Measurements from ENCODE around the gene TRIM43. TPM values are rescaled to one million over a fixed set of nuclear protein-coding genes. Genes with fewer than 3 reads are reported as not detected.
"Not testable (repeated sequence)": the region's sequence is repeated elsewhere in the genome, so short reads cannot be mapped to it uniquely, and the experiment has no call there.

TRIM43 gene
- not detected in 2 replicates for total RNA-seq (2014; rRNA removed; shearing (Covaris generic))
- not detected in 2 replicates for polyA plus RNA-seq (2015; cell fraction: cytosol; rRNA removed)
- polyA plus RNA-seq (2015; cell fraction: nucleus; rRNA removed): not detected in 2 replicates

- DNase-seq (ENCODE audit: low read depth): not testable (repeated sequence)
These were observed at the start of gene TRIM43 for GRCh38 chr2:95591701-95592100. Gene TRIM43, plus strand, starts transcription at chr2:95592001. Its CDS starts 2,023 bp downstream, at chr2:95594024.

DNA sequence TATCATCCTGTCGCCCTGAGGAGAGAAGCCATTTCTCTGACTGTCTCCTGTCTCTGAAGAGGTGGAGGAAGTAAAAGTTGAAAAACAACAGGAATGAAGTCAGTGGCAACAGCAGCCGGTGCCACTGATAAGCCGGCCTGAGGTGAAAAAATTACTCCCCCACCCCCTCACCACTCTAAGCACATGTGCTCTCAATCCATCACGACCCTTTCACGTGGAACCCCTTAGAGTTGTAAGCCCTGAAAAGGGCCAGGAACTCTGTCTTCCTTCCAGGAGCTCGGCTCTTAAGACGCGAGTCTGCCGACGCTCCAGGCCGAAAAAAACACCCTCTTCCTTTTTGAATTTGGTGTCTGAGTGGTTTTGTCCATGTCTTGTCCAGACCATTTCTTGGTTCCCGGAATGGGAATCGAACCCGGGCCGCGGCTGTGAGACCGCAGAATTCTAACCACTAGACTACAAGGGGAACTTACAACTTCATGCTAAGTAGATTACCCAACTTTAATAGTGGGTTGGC is 40.7 kb upstream of the TRIM43 start:
- DNase-seq (ENCODE audit: low read depth): no peak

DNA sequence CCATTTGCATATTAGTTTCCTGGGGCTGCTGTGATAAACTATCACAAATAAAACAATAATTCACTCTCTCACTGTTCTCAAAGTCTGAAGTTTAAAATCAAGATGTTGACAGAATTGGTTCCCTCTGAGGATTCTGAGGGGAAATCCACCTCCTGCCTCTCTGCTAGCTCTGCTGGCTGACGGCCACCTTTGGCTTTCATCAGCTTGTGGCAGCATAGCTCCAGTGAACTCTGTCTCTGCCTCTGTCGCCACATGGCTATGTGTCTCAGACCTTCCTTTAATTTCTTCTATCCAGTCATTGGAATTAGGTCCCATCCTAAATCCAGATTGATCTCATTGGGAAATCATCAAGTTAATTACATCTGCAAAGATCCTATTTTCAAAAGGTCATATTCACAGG is 38.9 kb upstream of the TRIM43 start:
- DNase-seq (ENCODE audit: low read depth): no peak

DNA sequence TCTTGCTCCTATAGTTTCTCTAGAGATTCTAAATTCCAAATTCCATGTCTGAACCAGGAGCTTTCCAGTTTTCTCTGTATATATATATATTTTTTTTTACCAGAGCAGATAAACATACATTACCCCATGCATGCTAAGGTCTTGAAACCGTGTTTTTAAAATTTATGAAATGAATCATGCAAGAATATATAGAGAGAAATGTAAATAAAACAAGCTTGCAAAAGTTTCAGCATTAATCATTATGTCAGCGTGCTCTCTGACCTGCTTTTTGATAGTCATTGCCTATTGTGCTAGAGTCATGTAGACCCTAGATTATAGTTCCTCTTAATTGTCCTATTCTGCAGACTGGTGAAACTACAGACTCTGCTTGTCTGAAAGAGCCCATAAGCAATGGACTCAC is 22.6 kb upstream of the TRIM43 start:
- no peak for DNase-seq (ENCODE audit: low read depth)

GRCh38 chr2:95573866-95574265 is 17.9 kb upstream of the TRIM43 start:
- DNase-seq (ENCODE audit: low read depth): no peak

GRCh38 chr2:95574506-95574905 is 17.3 kb upstream of the TRIM43 start:
- DNase-seq (ENCODE audit: low read depth): peak; percentile 28

DNA sequence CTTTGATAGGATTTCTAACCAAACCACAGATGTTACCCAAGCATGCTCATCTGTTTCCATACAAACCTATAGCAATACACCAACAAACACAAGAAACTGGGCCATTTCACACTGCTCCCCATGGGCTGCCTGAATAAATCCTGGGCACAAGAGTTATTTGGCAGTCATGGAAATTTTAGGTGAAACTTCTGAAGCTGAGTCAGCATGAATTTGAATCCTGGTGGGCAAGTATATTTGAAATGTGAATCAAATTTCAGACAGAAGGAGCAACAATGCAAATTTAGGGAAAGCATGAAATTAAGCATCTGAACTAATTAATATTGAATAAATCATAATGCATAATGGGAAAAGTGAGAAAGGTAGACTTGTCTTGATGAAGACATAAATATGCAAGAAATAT is 15.9 kb upstream of the TRIM43 start:
- no peak for DNase-seq (ENCODE audit: low read depth)

GRCh38 chr2:95578539-95578938 is 13.3 kb upstream of the TRIM43 start:
- DNase-seq (ENCODE audit: low read depth): no peak

- not testable (repeated sequence) for DNase-seq (ENCODE audit: low read depth)
These were observed 8.3 kb upstream of the TRIM43 start for GRCh38 chr2:95583545-95583944.

DNA sequence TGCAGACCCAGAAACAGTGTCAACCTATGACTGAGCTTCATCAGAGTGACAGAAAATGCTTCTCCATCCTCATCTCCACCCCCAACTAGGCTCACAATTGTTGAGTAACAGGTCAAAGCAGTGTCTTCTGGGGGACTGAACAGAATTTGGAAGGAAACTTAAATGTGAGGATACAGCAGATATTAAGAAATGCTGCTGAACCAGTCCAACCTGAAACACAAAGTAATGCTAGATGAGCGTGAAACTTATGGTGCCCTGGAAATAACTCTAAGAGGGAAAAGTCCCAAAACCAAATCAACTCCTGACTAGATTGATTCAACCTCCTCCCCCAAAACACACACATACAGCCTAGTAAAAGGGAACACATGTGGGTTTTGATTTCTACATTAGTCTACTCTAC is 7.5 kb upstream of the TRIM43 start:
- DNase-seq (ENCODE audit: low read depth): not testable (repeated sequence)

DNA sequence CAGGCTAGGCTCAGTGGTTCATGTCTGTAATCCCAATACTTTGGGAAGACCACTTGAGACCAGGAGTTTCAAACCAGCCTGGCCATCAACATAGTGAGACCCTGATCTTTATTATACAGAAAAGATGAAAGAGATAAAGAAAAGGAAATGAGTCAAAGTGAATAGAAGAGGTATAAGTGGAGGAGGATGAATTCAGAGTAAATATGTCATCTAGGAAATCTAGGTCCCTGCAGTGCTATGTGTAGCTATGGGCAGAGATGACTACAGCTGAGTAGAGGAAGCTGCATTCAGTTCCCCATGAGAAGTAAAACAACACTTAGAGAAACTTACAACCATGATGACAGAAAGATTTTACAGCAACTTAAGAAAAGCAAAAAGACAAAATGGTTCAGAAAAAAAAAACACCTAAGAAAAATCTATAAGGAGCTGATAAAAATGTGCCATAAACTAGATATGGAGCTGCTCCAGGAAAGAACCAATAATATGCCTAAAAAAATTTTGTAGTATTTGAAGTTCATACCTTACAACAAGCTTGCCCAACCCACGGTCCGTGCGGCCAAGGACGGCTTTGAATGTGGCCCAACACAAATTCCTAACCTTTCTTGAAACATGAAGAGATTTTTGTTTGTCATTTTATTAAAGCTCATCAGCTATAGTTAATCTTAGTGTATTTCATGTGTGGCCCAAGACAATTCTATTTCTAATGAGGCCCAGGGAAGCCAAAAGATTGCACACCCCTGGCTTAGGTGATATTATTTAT is 1.8 kb upstream of the TRIM43 start:
- DNase-seq (ENCODE audit: low read depth): not testable (repeated sequence)

DNA sequence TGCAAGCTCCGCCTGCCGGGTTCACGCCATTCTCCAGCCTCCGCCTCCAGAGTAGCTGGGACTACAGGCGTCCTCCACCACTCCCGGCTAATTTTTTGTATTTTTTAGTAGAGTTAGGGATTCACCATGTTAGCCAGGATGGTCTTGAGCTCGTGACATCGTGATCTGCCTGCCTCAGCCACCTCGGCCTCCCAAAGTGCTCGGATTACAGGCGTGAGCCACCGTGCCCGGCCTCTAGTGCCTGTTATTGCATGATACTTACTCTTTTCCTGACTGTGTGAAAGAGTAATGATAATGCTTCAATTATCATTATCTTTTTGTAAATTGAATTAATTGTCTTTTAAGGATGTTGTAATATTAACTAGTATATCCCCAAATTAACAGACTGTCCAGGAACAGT is 1.2 kb downstream of the TRIM43 start:
- not testable (repeated sequence) for DNase-seq (ENCODE audit: low read depth)

DNA sequence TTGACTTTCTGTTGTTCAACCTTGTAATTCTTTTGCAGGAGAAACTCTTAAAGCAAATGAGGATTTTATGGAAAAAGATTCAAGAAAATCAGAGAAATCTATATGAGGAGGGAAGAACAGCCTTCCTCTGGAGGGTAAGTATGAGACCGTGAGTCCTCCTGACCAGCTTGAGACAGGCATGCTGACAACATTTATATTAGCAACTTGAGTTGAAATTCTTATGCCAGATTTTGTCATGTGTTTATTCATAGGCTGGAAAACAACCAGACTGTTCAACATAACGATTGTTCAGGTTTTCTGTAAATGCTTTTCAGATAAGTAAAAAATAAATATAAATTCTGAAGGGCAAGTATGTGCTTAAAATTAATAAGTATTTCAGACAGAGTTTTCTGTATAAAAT is 3.2 kb downstream of the TRIM43 start:
- DNase-seq (ENCODE audit: low read depth): not testable (repeated sequence)

DNA sequence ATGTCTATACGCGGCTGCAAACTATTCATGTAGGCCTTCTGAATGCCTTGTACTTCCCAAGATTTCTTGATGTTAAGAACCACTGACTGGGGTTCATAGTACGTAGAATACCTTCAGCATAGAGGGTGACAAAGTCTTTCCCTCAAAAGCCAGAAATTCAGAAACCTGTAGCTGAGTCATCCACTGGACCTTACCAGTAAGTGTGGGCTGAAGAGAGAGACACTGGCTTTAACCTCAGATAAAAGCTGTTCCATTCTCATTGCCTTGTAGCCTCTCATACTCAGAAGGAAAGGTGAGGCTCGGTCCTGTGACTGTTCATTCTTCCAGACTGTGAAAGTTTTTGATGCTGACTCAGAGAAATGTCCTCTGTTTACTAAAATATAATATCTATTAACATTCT is 9.5 kb downstream of the TRIM43 start:
- not testable (repeated sequence) for DNase-seq (ENCODE audit: low read depth)

DNA sequence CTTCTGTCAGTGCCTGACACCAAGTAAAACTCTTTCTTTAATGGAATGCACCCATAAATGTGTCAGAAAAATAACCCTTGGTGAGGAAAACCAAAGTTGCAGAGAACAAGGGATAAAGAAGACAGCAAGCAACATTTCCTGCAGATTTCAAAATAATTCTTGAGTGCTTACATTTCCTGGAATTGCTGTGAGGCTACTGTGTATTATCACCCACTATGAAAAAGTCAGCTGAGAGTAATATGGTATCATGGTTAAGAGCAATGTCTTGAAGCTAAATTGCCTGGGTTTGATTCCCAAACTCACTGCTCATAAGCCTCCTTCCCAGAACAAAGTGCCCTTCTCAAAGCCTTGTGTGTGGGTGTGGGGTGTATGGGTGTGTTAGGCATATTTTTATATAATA is 10.3 kb downstream of the TRIM43 start:
- not testable (repeated sequence) for DNase-seq (ENCODE audit: low read depth)

DNA sequence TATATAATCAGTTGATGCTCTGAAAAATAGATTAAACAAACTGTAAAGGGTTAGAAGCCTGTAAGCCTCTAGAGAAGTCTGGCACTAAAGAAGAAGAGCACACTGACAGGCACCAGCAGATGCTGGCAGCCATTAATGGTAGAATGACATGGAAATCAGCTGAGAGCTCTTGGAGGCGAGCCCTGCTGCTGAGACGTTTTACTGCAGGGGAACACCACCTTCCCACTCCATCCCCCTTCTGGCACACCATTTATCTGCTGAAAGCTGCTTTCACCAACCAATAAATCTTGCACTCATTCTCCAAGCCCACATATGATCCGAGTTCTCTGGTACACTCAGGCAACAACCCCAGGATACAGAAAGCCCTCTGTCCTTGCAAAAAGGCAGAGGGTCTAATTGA is 16.6 kb downstream of the TRIM43 start:
- not testable (repeated sequence) for DNase-seq (ENCODE audit: low read depth)

DNA sequence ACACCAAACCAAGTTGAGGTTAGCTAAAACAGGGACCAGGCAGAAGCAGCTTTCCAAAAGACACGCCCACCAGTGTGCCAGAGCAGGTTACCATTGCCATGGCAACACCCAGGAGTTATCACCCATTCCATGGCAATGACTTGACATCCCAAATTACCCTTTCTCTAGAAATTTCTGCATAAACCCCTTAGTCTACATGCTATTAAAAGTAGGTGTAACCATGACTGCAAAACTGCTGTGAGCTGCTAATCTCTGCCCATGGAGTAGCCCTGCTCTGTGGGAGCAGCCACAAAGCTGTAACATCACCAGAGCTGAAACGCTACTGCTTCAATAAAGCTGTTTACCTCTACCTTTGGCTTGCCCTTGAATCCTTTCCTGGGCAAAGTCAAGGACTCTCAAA is 18.0 kb downstream of the TRIM43 start:
- not testable (repeated sequence) for DNase-seq (ENCODE audit: low read depth)

GRCh38 chr2:95613048-95613447 is 21.2 kb downstream of the TRIM43 start:
- not testable (repeated sequence) for DNase-seq (ENCODE audit: low read depth)

GRCh38 chr2:95622728-95623127 is 30.9 kb downstream of the TRIM43 start:
- DNase-seq (ENCODE audit: low read depth): not testable (repeated sequence)

GRCh38 chr2:95630987-95631386 is 39.2 kb downstream of the TRIM43 start:
- DNase-seq (ENCODE audit: low read depth): not testable (repeated sequence)

DNA sequence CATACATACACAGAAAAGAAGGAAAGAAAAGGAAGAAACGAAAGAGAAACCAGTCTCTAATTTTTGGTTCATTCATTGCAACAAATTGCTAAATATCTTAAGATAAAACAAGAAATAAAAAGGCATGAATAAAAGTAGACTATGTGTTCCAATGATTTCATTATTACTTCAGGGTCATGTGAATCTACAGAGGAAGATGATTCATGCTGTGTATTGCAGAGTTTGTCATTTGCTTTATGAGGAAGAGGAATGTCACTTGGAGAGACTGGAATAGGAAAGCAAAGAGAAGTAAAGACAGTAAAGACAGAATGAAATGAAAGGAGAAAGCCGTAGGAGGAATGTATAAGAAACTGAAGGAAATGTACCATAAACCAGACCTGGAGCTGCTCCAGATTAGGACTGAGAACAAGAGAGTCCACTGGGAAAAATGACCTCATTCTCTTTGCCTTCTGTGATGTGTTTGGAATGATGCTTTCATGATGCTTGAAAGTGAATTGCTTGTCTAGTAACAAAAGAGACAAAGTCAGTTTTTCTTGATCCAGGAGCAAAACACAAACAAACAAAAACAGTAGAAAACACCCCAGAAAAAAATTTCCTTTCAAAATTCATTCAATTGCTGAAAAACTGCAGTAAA is 41.9 kb downstream of the TRIM43 start:
- not testable (repeated sequence) for DNase-seq (ENCODE audit: low read depth)

Data from HT1080 (cell line).